H4 (cell line): ENCODE results near the gene PUS7L. TPM values are rescaled to one million over a fixed set of nuclear protein-coding genes. Genes with fewer than 3 reads are reported as not detected.
"Not testable (repeated sequence)": the region's sequence is repeated elsewhere in the genome, so short reads cannot be mapped to it uniquely, and the experiment has no call there.

ENCODE experiments used
- DNase-seq: peaks from one replicate; pipeline ENCODE4 v3.0.0-alpha.2; 2015; ENCODE audit warnings: low spot score
- total RNA-seq: library from RNA; depleted of rRNA; stranded (reverse); fragments of >200 nt; shearing (Covaris generic); gene quantifications from 2 replicates; pipeline ENCODE4 v1.2.3, GENCODE V29; 2014; rRNA removed

PUS7L gene, protein sequence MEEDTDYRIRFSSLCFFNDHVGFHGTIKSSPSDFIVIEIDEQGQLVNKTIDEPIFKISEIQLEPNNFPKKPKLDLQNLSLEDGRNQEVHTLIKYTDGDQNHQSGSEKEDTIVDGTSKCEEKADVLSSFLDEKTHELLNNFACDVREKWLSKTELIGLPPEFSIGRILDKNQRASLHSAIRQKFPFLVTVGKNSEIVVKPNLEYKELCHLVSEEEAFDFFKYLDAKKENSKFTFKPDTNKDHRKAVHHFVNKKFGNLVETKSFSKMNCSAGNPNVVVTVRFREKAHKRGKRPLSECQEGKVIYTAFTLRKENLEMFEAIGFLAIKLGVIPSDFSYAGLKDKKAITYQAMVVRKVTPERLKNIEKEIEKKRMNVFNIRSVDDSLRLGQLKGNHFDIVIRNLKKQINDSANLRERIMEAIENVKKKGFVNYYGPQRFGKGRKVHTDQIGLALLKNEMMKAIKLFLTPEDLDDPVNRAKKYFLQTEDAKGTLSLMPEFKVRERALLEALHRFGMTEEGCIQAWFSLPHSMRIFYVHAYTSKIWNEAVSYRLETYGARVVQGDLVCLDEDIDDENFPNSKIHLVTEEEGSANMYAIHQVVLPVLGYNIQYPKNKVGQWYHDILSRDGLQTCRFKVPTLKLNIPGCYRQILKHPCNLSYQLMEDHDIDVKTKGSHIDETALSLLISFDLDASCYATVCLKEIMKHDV
- total RNA-seq, result 8.3 and 12.0 TPM in 2 replicates

DNA sequence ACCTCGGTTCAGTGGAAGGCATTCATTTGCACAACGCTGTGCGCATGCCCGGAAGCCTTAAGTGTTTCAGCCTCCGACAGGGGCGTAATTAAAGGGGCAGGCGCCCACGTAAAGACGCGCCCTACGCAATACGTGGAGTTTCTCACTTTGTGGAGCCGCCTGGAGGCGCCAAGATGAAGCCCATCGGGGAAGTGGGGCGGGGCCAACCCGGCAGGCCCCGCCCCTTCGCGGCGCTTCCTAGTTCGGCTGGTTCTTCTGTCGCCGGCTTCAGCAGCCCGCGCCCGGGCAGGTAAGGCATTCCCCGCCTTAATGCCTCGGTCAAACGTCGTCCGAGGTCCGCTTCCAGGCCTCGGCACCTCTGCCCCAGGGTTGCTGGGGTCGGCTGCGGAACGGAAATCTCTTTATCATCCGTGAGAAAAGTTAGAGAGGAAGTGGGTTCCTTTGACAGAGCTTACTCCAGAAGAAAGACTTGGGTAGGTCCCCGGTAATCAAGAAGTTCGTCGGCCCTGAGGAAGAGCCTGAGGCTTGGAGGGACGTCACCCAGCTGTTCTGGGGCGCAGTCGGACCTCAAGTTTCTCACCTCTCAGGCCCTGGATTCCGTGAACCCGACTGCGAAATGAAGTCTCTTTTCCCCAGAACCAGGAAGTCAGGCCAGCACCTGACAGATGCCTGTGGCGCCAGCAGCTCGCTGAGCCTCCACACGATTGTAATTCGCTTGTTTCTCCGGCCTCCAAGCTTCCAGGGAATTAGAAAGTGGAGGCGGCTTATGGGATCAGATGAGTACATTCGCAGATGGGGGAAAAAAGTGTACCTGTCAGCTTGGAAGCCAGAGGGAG is at the start of gene PUS7L, which contains the start of gene IRAK4:
Gene PUS7L, minus strand, starts transcription at position 63 of the 836 bp plus-strand sequence. CDS start 3,545 bp downstream, outside the sequence.
Gene IRAK4, plus strand, starts transcription at position 224 of the 836 bp plus-strand sequence. CDS start 9,161 bp downstream, outside the sequence.
- DNase-seq, result peak; percentile 94

DNA sequence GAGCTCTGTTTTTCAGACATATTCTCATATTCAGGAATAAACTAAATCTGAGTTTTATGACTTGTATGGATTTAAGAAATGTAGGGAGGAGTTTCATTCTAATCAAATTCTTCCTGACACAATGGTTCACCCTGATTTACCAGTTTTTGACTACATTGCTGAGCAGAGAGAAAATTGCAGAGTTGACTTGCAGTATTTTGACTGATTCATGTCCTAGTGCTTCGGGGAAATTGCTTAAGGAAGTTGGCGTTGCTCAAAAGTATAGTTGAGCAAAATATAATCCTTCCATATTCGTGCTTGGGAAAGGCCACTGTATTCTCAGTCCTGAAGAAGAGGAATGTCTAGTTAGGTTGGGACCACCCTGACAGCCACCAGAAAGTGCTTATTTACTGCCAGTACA is 48.8 kb upstream of the PUS7L start:
- no peak for DNase-seq

DNA sequence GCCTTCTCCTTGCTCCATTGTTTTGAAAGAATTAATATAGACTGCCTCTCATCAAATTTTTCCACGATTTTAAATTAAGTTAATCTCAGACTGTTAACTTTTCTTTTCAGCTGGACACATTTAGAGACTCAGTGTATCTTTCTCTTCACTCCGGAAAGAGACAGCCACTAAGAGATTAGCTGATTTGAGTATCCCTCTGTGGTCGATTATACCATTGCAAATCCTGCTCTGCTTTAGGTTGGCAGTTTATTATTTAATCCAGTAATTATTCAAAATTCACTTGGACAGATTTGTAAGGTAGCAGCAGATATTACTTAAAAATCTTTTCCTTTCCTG is 48.1 kb upstream of the PUS7L start:
- no peak for DNase-seq

DNA sequence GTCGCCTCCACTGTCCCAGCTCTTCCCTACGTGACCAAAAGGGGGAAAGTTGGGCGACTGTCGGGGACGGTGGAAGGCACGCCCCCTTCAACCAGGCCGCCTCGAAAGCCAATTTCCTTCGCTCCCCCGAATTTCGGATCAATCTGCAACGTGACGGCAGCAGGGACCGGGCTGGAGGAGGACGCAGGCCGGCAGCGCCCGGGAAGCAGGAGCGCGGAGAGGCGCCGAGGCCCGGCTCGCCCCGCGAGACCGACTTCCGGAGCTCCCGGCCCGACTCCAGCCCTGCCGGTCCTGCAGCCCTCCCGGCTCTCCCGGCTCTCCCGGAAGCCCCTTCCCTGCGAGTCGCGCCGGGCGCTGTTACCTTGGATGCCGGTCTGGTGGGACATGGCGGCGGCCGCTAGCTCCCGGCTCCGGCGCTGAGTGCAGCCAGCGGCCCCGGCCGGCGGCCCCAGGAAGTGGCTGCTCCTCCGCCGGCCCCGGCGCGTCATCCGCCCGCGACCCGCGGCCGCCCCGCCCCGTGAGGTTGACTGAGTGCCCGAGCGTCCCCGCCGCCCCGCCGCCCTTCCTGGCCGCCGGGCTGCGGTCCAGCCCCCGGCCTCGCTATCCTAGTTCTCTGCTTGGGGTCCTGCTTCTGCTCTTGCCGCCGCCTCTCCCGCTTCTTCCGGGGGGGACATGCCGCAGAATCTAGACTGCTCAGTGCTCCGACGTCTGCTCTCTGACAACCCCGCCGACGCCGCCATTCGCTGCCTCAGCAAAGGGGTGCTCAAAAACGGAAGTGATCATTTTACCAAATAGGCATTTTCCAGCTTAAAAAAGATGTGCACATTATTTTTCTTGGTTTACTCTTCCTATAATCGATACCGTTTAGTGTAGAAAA is 47.5 kb upstream of the PUS7L start, which contains the start of gene TWF1:
Gene TWF1, minus strand, starts transcription at position 458 of the 877 bp plus-strand sequence. Its CDS starts 72 bp downstream, at position 386.
- DNase-seq, result peak; percentile 52

DNA sequence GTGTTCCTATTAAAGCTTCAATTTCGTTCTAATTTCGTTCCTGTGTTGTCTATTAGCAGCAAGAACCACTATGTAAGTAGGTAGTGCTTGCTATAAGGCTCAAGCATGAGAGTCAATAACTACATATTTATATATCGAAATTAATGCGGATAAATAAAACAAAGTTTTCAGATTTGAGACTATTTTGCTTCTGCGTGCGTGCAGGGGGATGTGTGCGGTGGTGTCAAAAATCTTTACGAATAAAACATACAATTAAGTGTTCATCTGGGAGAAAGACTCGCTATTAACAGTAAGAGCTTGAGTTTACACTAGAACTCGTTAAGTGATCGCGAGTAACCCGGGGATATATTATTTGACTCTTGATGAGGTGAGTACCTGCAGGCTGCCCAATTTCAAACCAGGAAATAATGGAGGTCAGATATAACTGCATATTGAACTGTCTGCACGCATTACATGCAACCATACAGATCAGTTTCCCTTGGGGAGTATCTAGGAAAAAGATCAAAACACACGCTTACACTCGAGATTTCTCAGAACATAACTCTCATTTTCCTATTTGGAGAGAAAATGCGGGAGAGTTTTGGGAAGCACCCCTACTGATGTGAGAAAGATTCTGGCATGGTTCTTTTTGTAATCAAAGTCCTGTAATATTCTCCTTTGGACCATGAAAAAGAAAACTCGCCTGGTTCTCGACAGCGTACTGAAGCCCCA is 46.7 kb upstream of the PUS7L start:
- no peak for DNase-seq

DNA sequence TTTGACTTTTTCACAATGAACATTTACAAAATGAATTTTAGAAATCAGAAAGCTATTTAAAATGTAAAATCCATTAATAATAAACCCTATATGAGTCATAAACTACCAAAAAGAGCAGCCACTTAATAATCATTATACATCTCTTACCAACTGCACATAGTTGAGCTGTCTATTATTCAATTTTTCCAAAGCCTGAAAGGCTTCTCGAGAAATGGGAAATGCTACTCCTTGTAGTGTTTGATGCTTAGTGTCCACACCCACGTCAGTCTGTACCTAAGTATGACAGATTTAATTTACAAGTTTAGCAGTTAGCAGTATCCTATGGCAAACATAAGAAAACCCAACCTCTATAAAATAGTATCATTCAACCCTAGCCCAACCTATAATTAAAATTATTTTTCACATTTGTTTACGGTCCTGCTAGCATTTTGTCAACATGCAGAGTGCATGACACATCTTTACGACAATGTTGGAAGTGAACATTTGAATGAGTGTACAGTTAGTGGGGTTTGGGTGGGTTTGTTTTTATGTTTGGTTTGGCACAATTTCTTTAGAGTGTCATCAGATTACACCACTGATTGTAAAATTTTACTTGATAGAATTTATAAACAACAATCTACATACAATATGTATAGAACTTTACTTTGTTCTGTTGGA is 39.1 kb upstream of the PUS7L start:
- no peak for DNase-seq

DNA sequence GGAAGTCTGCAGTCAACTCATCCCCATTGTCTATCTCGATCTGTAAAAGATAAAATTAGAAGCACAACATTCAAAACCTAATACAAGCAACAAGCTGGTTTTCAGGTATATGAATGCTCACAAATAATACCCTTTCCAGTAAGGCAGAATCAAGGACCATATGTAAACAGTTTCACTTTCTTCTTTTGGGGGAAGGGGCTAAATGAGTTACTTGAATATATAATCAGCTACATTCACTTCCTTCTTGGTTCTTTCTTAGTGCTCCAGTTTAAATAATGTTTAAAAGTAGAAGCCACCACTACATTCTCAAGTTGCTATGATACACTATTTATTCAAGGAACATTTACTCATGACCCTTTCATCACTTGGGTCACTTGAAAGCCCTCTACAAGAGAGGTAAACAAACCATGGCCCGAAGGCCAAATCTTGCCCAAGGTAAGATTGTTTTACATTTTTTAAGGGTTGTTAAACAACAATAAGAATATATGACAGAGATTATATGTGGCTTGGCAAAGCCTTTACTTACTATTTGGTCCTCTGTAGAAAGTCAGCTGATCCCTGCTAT is 37.2 kb upstream of the PUS7L start:
- DNase-seq, result no peak

DNA sequence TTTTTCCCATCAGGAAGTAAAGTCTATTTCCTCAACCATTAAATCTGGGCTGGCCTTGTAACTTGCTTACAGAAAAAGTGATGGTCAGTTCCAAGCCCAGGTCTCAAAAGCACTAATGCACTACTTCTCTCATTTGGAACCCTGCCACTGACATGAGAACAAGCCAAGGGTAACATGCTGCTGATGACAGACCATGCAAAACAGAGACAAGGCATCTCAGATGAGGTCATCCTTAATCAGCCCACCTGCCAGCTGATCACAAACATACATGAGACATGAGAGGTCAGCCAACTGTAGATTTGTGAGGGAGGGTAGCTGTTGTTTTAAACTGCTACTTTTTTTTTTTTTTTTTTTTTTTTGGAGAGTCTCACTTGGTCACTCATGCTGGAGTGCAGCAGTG is 31.4 kb upstream of the PUS7L start:
- DNase-seq, result no peak

DNA sequence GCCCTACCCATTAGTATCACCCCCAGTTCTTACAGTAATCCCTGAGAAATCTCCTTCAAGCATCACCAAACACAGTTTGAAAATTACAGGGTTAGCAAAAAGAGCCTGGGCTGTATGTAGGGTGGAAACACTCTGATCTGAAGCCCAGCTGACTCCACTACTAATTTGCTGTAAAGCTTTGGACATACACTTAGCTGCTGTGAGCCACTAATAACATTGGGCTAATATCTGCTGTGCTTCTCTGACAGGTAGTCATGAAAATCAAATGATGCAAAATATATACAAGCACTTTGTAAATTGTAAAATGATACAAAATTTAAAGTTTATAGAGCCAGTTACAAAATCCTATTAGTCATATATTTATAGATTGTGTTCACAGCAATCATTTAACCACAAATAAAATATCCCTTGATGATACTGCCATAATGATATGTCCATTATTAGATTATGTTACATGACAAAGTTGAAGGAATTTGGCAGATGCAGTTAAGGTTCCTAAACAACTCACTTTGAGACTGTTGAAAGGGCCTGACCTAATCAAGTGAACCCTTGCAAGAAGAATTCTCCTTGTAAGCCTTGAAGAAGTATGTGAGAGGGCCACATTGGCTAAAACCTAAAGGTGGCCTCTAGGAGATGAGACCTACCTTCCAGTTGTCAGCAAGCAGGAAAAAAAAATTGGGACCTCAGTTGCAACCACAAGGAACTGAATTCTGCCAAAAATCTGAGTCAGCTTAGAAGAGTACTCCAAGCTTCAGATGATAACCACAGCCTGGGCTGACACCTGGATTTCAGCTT is 28.5 kb upstream of the PUS7L start:
- DNase-seq, result no peak

DNA sequence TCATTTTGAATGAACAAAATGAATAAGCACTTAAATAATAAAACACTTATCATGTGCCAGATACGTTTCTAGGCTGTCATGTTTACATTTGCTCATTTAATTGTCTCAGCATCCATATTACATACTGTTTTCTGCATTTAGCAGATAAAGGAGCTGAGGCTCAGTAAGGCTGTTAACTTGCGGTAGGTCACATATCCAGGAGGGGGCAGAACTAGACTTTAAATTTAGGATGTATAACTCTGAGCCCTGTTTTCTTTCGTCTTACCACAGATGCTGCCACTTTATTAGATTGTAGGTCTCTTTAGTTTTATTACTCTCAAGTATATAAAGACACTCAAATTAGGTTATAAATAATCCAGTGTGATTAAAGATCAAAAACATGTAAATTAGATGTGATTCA is 17.9 kb upstream of the PUS7L start:
- no peak for DNase-seq

DNA sequence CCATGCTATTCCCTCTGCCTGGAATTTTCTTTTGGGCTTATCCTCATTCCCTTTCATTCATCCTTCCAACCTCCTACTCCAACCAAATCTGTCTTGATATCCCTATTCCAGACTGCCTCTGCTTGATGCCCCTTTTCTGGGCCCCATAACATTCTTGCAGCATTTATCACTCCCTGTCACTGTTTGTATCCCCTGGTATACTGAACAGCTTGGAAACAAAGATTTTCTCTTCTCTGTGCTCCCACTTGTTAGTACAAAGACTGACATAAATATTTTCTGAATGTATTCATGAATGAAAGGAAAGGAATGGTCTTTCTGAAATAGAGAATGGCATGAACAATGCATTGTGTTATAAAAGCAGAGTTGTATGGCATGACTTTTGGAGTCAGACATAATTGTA is 7.7 kb upstream of the PUS7L start:
- DNase-seq, result no peak

DNA sequence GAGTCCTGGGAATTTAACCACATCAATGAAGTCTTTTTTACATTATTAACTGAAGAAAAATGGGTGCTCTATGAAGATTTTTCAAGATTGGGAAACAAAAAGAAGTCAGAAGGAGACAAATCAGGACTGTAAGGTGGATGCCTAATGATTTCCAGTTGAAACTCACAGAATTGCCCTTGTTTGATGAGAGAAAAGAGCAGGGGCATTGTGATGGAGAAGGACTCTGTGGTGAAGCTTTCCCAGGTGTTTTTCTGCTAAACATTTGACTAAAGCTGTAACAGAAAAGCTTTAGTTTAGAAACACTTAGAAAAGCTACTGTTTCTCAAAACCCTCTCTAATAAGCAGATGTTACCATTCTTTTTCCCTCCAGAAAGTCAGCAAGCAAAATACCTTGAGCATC is 5.9 kb upstream of the PUS7L start:
- DNase-seq, result no peak

DNA sequence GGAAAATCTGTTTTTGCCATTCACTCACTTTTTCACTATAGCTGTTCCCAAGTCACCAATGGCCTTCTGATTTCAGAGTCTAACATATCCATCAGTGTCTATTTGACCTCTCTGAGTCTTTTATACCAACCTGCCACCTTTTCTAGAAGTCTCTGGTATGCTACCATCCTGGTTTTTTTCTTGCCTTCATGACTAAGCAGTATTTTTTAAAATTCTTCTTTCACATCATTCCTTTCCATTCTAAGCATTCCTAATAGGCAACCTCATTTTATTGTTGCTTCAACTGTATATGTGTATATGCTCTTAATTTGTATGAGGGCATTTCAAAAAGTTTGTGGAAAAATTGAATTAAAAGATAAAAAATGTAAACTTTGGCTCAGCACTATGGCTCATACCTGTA is 5.2 kb upstream of the PUS7L start:
- DNase-seq, result no peak

DNA sequence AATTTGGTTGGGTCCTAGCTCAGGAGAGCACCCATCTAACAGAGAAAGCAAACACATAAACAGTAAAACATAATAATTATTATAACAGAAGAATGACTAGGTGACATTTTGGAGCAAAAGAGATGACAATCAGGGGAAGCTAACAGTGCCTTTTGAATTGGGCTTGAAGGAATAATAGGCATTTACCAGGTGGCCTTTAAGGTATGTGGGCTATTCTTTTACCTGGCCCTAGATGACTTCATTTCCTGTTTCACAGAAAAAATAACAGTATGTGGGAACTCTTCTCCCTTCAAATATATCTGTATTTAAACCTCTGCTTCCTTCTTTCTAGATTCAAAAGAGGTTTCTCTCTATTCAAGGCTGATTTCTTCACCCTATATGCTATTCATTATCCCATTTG is 4.0 kb upstream of the PUS7L start:
- DNase-seq, result no peak

DNA sequence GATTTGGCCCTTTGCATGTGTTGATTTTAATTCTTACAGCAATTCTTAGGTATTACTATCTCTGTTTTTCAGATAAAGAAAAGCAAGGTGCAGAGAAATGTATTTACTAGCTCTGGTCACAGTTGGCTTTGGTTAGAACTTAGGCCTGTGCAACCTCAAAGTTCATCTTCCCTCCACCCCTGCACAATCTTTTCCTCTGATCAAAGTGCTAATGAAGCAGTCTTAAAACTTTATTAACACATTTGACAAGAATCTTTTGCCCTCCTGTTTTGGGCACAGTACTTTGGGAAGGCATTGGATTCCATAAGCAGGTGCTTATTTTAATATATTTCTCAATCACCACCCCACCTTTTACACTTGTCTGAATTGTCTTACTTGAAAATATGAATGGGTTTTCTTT is 2.9 kb upstream of the PUS7L start:
- no peak for DNase-seq

DNA sequence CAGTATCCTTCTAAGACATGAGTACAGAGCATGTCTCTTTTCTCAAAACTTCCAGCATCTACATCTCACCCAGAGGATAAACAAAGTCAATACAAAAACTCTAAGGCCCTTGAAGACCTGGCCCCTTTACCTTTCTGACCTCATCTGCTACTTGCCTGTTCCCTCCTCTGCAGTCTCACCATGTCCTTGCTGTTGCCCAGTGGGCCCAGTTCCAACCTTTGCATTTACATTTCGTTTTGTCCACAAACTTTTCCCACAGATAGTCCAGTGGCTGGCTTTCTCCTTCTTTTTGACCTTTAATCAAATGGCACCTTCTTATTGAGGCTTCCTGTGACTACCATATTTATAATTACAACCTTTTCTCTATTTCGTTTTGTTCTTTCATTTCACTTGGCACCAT is 1.8 kb upstream of the PUS7L start:
- DNase-seq, result no peak

DNA sequence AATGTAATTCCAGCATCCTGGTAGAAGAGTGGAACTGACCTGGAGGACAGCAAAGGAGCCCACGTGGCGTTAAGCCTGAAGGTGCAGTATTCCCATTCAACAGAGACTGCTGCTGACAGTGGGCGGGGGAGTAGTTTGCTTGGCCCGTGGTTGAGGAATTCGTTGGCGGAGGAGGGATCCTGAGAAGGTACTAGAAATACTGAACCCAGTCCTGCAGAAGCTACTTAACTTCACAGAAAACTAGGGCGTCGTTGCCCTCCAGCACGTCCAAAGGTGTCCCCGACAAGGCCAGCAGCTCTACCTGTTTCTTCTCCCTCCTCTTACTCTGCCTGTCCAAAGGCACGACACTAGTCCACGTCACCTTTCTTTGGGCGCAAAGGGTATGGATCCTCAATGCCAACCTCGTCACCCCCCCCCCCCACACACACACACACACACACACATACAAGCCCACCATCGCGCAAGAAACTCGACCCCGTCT is 303 bp downstream of the PUS7L start:
- no peak for DNase-seq

DNA sequence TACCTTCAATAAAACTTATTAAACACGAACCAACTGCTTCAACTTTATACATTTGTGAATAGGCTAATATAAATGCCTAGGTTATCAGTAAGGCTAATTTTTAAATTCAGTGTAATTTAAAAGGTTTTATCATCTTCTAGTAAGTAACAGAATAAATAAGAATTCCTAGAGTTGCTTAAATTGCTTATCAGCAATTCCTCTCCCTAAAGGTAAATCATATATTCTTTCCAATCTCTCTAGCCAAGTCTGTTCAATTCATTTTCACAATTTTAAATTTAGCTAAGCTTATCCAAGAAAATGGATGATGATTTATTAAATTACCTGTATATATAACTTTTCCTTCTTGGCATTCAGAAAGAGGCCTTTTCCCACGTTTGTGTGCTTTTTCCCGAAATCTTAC is 4.6 kb downstream of the PUS7L start:
- DNase-seq, result no peak

DNA sequence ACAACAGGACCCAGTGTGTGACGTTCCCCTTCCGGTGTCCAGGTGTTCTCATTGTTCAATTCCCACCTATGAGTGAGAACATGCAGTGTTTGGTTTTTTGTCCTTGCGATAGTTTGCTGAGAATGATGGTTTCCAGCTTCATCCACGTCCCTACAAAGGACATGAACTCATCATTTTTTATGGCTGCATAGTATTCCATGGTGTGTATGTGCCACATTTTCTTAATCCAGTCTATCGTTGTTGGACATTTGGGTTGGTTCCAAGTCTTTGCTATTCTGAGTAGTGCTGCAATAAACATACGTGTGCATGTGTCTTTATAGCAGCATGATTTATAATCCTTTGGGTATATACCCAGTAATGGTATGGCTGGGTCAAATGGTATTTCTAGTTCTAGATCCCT is 7.2 kb downstream of the PUS7L start:
- DNase-seq, result not testable (repeated sequence)
